A549 treated with CORT108297 at 1 μM for 4 hours (cell line): ENCODE results near the gene CAST. TPM values are rescaled to one million over a fixed set of nuclear protein-coding genes. Genes with fewer than 3 reads are reported as not detected.

ENCODE experiments used
- total RNA-seq: library from RNA; stranded (reverse); fragments of 200-300 nt; extraction: Qiagen RNA extraction; gene quantifications from 5 replicates; pipeline ENCODE4 v1.2.3, GENCODE V29; 2022

The CAST gene, protein sequence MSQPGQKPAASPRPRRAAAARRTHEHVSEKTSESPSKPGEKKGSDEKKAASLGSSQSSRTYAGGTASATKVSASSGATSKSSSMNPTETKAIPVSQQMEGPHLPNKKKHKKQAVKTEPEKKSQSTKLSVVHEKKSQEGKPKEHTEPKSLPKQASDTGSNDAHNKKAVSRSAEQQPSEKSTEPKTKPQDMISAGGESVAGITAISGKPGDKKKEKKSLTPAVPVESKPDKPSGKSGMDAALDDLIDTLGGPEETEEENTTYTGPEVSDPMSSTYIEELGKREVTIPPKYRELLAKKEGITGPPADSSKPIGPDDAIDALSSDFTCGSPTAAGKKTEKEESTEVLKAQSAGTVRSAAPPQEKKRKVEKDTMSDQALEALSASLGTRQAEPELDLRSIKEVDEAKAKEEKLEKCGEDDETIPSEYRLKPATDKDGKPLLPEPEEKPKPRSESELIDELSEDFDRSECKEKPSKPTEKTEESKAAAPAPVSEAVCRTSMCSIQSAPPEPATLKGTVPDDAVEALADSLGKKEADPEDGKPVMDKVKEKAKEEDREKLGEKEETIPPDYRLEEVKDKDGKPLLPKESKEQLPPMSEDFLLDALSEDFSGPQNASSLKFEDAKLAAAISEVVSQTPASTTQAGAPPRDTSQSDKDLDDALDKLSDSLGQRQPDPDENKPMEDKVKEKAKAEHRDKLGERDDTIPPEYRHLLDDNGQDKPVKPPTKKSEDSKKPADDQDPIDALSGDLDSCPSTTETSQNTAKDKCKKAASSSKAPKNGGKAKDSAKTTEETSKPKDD
- total RNA-seq: 134 to 199 TPM (median 174 TPM) in 5 replicates

DNA sequence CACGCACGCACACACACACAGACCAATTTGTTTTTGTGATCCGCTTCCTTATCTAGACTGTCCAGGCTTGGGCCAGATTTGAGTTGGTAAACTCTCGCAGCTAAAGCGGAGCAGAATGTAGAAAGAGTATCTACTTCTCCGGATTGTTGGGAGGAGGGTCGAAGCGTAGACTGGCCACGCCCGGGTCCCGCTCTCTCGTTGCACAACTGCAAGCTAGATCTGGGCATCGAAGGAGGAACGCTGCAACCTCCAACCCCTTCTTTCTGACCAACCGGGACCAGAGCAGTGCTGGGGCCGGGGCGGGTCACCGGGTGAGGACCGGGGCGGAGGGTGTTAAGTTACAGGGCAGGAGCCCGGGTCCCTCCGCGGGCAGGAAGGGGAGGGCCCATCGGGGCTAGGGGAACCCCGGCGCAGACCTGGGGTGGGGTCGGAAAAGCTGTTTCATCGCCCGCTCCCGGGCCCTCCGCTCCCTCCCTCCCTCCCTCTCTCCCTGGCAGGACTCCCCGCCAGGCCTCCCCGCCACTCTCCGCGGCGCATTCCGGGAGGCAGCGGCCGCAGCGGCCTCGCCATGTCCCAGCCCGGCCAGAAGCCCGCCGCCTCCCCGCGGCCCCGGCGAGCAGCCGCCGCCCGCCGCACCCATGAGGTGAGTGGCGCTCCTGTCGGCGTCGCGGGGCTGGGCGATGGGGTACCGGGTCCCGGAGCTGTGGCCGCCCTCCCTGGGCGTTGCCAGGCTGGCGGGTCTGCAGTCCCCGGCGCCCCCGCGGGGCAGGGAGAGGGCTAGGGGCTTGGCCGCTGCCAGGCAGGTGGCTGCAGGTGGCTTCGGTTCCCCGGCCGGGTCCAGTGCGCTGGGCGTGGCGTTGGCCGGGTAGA lies at the start of gene CAST:
Gene CAST (plus strand): TSS at position 522 of the 870 bp plus-strand sequence. CDS start 47 bp downstream, at position 569.

Other genes with a start within 250 kb of the CAST start
- 0.32 to 0.45 TPM (median 0.35 TPM) in 5 replicates for gene PCSK1, start 229.1 kb upstream of the CAST start, total RNA-seq
- gene ERAP1, start 145.6 kb downstream of the CAST start, total RNA-seq: 6.5 to 10.9 TPM (median 8.7 TPM) in 5 replicates
- 1.0 to 1.4 TPM (median 1.2 TPM) in 5 replicates for gene ERAP2, start 214.1 kb downstream of the CAST start, total RNA-seq